ENCODE measurements around the gene QKI.
"Not testable (repeated sequence)": the region's sequence is repeated elsewhere in the genome, so short reads cannot be mapped to it uniquely, and the experiment has no call there.

The QKI gene

DNA sequence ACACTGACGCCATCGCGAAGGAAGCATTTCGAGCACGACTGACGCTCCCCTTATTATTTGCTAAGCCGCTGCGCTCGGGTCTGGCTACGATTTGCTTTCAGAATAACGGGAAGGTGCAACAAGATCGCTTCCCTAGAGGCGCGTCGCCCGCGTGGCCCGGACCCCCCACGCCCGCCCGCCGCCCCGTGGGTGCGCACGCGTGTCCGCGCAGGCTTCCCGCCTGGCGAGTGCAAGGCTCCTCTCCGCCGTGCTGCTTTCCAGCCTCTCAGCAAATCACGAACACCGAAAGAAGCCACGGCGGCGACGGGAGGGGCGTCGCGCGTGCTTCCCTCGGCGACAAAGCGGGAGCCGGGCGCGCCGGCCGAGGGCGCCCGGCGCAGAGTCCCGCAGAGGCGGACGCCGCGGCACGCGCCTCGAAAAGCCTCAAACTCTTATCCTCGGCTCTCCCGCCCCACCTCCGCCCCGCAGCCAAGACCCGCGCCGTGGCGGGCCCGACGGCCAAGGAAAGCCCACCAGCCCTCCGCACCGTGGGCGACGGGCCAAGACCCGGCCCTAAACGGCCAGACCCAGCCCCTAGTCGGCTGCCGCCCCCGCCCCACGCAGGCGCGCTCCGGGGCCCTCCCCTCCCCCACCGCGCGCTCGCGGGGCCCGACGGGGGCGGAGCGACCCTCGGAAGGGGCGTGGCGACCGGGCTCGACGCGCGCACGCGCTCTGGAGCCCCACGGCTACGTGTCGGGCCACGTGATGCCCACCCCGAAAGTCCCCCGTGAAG, 987 bp upstream of the QKI start:
- peak in 48 of 51 donors; percentile 57 to 95 (median 85) for DNase-seq

DNA sequence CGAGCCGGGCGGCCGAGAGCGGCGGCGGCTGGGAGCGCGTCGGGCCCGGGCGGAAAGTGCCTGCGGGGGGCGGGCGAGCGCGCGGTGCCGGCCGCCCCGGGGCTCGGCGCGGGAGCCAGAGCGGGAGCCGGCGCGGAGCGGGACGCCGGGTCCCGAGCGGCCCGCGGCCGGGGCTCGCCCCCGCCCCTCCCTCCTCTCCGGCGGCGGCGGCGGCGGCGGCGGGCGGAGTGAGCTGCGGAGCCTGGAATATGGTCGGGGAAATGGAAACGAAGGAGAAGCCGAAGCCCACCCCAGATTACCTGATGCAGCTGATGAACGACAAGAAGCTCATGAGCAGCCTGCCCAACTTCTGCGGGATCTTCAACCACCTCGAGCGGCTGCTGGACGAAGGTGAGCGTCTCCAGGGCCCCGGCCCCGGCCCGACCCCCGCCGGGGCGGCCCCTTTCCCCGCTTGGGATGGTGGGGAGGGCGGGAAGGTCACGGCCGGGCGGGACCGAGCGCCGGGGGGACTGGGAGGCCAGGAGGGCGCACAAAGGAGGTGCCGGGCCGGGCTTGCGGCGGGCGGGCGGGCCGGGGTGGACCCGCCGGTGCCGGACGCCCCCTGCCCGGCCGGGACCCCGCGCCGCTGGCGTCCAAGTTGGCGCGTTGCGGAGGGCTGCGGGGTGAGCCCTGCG, 565 bp downstream of the QKI start:
- DNase-seq: no peak

DNA sequence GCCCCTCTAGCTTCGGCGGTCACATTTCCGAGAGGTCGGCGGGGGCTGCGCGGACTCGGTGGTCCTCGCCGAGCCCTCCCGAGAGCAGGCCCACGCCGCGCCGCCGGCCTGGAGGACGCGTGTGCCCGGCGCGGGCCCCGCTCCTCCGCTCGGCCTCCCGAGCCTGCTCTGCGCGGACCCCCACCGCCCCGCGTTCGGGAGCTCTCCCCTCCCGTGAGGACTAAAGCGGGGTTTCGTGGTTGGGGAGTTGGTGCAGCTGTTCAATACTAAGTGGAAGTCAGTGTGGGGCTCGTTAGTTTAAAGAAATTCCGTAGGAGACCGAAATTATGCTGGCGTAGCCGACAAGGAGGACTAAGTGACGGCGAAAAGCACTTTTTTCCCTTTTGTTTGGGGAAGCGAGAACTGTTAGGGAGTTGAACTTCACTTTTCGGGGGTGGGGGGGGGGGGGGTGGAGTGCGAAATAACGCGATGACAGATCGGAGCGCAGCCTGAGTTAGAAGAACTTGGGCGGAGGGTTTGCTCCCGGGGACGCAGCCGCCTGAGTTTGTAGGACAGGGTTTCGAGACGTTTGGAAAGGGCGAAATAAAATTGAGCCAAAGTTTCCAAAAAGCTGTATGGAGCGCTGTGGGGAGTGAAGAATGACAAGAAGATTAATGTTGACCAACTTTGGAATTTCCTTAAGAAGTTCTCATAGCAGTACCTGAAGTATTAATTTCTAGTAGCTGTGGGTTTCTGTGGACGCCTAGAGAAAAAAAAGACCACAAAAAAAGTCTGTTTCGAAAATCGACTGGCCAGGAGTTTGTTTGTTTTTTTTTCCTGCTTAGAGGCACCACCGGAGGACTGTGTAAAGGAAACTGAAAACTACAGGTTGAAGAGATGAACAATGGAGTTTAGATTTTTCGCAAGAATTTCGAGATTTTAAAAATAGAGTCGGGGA, 1.4 kb downstream of the QKI start:
- DNase-seq: peak in 1 of 51 donors; percentile 20

DNA sequence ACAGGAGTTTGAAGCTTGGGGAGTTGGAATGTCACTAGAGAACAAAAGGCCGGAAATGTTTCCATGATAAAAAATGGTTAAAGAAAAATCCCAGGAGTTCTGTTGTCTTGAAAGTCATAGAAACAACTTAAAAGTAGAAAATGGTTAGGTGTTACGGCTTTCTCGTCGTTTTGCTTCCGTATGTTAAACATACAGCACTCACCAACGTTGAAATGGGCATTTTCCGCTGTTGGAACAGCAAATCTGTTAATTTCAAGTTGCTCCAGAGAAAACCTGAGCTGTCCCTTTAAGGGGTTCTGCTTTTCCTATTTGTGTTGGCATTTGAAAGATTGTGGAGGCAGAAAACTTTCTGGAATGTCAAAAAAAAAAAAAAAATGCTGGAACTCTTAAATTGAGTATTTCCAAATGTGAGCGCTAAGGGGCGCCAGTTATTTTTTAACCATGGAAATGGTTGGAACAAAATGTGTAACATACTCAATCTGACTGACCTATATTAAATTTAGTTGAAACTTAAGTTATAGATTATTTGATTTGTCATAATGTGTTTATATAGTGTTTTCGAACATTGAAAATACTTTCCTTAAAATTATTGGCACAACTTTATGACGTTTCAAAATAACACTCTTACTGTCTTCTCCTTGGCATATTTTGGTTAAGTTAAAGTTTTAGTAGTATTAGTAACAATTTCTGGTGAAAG, 2.2 kb downstream of the QKI start:
- peak in 2 of 51 donors; percentile 58 to 77 for DNase-seq

DNA sequence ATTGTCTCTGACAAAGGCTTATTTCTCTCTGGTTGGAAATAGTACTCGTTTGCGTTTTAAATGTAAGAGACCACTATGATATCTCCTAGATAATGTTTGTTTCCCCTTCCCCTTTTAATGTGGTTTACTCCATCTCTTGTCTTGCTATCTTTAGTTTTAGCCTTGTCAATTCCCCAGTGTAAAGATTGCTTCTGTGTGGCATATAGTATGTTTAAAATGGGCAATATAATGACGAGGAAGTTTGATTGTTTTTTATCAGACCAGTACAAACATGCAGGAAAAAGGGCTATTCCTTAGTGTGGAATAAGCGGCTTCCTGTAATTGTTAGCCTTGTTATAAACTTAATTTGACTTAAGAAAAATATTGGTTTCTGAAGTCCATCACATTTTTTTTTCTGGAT, 3.1 kb downstream of the QKI start:
- no peak for DNase-seq

DNA sequence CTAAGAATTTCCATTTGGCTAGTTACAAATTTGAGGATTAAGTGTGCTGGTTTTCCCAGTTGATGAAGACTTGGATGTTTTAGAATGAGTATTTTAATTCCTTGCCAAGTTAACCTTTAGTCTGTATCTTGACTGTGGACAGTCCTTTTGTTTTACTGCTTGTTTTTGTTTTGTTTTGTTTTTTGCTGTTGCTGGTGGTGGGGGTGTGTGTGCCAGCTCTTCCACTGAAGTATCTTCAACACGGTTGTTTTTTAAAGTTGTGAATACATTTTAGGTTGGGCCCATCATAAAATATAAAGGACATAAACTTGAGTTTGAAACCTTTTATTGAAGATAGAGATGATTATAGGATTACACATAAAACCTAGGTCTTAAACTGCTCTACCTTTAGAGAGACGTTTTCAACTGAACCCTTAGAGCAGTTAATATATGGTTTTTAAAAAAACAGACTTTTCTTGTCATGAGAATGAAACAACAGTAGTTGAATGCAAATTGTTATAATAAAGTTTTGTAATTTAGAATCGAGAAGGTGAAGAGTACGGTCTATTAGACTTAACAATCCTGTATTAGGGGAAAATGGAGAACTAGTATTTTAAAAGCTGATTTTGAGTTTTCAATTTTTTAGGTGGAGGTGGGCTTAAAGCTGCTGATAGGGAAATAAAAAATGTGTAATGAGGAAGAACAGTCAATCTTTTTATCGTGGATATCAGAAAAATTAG, 4.0 kb downstream of the QKI start:
- no peak for DNase-seq

DNA sequence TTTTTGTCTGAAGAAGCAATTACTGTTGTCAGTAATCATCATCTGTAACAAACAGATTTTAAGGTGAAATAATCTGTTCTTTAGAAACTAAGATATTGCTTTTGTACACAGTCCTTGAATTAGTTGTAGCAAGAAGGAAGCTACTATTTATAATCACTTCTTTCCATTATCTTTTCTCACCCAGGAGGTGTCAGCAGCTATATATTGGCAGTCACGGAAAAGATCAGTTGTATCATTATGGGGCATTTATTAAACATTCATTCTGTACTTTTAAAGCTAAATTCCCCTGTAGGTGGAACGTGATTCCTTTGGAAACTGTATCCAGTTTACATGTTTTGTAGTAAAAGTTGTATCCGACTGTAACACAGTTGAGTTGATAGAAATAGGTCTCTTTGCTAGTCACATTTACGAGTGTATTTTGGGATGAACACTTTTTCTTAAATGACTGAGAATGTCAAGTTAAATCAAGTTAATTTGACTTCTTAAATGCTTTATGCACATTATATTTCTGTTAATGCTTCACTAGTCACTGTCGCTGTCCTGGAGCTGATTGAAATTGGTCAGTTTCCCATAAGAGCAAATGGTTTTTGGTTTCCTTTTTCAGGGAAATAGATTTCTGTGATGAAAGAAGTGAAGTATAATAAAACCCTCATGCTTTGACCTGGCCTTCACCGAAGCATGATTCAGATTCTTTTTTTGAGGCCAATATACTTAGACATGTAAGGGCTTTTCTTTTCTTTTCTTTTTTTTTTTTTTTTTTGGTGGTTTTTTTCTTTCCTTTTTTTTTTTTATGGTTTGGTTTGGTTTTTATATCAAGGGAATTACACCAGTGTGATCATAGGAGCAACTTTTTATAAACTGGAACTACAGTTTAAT, 5.1 kb downstream of the QKI start:
- no peak for DNase-seq

DNA sequence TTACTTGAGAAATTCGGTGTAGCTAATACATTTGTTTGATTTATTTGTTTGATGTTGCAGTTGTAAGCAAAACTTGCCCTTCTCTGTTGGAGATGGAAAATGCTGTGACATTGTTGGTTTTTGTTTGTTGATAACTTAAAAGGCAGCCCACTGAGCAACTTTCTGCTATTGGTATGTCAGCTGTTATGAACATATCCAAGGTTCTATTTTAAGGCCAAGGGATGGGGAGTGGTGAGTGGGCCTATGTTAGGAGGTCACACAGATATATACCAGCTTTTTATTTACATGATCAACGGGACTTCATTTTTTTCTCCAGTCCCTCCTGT, 5.7 kb downstream of the QKI start:
- DNase-seq: no peak

DNA sequence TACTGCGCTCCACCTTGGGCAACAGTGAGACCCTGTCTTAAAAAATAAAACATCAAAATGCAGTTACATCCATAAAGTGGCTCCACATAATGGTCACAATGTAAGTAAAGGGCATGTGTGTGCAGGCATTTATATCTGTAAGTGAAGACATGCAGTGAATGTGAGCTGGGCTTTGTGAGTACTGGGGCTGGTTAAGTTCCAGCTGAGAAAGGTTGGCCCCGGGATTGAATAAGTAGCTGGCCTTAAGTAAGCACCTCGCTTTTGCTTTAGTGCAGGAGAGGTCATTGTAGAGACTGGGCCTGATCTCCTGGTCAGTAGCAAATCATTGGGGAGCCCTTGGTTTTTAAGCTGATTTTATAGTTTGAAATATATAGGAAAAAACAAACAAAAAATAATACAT, 8.0 kb downstream of the QKI start:
- DNase-seq: no peak

DNA sequence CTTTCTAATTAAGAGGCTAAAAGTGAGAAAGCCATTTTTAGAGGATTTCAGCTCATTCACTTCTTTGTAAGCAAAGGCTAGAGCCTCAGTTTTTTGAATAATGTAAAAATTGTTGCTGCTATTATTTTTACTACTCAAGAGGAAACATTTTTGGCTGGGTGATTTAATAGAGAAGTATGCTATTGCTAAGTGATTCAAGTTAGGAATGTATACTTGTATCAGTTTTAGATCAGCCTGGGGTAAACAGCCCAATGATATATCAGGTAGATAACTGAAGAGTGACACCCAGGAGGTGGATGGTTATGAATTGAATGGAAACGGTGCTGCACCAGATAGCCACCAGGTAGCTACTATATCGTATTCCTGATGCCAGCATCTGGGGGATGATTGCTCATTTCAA, 9.2 kb downstream of the QKI start:
- DNase-seq: no peak

DNA sequence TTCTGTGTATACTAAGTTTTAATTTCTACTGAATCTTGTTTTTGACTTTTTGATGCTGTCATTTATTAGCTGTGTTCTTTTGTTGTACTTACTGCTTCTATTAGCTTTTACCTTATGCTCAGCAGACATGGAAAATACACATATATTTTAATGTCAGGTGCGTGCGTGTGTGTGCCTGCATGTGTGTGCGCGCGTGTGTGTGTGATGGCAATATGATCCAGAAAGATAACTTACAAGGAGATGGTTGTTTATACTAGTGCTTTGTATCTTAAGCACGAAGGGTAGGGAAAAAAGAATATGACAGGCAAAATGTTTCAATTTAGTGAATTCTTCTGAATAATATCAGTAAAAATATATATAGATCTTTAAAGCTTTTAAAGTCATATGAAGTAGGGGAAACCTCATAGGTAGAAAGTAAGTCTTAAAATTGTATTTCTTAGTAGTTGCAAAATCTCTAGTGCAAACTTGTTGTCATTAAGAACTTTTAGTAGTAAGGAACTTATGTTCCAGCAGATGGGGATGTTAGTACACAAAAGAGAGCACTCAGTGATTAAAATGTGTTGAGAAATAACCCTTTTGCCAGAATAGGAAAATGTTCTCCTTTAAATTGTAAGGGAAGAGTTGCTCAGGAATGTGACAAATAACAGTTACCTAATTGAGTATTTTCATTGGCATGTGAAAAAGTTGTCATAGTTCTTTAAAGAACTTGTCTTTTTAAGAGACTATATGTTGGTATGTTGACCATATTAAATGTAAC, 13.2 kb downstream of the QKI start:
- DNase-seq: no peak

DNA sequence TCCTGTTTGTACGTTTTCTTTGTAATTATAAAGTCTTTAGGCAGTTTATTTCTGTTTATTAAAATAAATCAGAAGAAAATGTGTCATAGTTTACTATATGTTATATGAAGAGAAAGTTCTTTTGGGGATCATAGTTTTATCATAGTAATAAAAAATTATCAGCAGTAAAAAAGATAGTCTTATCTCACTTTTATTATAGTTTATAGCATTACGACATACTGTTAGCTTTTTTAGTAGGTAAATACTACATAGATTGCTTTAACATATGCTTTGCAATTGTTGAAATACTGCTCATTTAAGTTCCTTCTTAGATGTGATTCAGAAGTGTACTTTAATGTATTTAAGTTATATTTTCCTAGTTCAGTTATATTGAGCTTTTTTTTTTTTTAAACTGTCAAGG, 13.9 kb downstream of the QKI start:
- DNase-seq: no peak

DNA sequence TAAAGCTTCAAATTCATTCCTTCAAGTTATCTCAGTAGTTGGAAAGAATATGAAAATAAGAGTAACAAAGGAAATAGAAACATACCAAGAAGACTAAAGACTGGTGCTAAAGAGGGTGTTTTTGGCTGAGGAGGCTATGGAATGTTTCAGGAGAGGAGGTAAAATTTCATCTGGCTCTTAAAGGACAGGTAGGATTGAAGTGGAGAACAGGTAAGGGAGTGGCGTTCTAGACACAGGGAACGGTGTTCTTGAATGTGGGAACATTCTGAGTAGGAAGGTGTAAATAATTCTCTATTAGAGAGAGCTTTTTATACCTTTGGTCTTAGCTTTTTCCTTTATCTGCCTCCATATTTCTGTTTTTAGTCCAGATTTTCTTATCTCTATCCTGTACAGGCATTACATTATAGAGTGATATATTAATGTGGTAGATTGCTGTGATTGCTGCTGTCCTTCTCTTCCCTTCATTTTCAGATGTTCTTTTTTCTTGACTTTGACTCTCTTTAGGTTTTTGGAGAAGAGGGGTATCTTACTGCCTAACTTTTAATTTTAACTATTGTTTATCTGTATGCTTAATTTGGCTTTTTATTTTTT, 15.4 kb downstream of the QKI start:
- no peak for DNase-seq

DNA sequence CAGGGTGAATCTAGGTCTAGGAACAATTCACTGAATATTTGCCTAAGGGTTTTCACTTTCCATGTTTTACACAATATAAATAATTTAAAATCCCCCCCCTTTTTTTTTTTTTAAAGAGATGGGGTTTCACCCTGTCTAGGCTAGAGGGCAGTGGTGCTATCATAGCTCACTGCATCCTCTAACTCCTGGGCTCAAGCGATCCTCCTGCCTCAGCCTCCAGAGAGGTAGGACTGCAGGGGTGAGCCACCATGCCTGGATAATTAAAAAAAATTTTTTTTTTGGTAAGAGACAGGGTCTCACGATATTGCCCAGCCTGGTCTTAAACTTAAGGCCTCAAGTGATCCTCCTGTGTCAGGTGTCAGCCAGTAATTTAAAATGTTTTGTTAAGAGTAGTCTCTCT, 17.8 kb downstream of the QKI start:
- no peak for DNase-seq

DNA sequence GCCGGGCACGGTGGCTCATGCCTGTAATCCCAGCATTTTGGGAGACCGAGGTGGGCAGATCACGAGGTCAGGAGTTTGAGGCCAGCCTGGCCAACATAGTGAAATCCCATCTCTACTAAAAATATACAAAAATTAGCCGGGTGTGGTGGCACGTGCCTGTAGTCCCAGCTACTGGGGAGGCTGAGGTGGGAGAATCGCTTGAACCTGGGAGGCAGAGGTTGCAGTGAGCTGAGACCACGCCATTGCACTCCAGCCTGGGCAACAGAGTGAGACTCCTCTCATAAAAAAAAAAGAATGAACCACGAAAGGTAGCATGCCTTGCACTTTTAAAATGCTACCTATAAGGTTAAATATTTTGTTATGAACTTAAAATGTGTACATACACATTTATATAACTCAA, 19.0 kb downstream of the QKI start:
- DNase-seq: not testable (repeated sequence)

DNA sequence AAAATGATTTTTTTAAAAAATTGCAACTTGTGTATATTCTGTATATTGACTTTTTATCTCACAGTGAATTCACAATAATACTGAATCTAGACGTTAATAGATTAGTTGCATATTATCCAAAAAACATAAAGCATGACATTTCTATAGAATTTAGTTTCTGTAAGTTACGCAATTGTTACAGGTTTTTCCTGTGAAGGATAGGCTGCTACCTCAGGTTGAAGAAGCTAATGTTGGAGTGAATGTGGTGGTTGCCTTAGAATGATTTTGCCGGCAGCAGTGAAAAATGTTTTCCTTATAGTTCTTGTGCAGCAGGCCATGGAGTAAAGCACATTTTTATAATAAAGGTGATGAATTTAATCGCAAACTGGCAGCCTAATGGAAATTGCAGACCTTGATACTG, 20.5 kb downstream of the QKI start:
- no peak for DNase-seq

DNA sequence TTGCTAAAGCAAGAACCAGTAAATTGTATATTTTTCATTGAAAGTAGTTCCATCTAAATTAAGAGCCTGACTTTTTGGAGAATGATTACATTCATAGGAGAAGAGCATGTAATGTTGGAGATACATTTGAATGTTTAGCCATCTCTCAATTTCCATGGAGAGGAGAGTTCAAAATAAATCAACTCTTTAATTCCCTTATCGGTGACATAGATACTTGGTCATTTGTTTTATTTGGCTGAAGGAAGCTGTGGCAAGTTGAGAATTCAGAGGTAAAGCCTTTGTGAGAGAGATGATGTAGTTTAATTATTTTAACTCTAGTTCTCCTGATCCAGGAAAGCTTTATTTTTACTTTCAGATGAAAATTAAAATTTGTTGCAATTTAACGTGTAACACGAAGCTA, 22.3 kb downstream of the QKI start:
- DNase-seq: no peak

DNA sequence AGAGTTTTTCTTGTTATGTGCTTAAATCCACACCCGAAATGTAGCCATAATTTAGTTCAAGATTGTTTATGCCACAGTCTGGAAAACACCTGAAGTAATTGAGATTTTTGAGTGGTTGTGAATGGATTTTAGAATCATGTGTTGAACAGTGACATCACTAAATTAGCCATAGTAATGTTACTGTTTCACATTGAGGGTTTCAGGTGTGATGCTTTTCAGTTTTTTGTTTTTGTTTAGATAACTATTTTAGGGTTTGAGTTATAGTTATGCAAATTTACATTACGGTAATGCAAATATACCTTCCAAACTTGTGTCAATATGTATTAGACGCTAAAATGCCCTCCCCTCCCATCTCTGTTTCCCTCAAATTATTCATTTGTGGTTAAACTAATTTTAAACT, 22.9 kb downstream of the QKI start:
- DNase-seq: no peak
